DMS114 treated with DMSO at 0.1 percent for 48 hours (cell line): Measurements from ENCODE around the gene FH.

Experiments
- DNase-seq: peaks from one replicate; lab custom pipeline; 2025; ENCODE audit not compliant: unreplicated experiment; lab: John Stamatoyannopoulos, UW

The FH gene

GRCh38 chr1:241525026-241525425 is 5.5 kb upstream of the FH start:
- no peak for DNase-seq

DNA sequence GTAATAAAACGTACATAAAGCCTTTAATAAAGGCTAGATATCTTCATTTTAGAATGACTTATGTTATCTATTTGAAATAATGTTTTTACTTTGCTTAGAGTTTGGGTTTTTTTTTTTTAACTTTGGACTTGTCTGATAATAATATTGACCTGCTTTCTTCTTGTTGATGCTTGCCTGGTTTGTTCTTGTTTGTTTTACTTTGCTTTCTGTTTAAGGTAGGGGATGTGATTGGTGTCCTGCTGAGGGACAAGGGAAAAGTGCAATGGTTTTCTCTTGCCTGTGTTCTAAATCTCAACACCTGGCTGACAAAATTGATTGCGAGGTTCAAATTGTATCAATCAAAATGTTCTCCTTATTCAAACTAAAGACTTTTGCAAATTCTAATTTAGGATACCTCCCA is 2.2 kb upstream of the FH start:
- no peak for DNase-seq

DNA sequence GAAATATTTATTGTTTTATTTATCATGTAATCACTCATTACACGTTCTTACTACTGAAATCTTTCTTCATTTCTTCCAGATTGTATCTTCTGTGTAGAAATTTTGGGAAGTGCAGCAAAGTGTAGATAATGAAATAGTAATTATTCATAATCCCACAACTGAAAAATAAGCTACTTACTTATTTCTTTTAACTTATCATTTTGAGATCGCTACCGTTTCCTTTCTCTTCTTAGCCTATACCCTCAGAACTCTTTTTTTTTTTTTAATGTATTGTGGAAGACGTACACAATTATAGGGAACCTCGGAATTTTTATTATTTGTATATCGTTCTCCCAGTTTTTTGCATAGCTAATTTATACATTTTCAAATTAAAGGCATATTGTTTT is 518 bp upstream of the FH start:
- no peak for DNase-seq

DNA sequence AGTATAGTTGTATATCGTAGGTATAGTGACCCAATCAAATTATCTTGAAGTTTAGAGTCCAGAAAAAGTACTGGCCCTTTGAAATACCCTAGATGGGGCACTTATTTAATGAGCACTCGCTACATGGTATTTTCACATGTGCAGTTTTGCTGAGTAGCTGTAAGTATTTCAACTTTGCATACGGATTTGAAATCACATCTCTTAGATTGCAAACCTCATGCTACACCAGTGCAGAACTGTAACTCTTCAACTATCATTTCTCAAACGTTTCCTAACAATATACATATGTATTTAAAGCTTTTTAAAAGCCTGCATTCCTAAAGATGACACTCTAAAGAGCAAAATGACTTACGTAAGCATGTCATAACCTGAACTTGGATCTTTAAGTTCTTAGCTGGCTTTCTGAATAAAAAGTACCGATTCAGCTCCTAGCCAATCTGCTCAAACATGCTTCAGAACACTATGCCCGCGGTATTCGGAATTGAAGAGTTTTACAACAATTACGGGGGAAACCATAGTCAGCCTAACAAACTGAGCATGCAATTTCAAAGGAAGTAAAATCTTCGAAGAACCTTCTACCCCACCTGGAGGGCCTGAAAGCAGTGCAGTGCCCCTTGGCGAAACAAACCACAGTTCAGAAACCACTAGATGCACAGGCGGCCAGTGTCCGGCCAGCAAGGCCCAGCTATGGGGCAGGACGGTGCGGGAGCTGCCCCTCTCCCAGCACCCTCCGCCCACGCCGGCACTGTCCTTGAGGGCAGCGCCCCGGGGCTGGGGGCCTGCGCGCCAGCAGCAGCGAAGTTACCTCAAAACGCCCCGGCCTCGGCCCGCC is 863 bp downstream of the FH start:
- no peak for DNase-seq

DNA sequence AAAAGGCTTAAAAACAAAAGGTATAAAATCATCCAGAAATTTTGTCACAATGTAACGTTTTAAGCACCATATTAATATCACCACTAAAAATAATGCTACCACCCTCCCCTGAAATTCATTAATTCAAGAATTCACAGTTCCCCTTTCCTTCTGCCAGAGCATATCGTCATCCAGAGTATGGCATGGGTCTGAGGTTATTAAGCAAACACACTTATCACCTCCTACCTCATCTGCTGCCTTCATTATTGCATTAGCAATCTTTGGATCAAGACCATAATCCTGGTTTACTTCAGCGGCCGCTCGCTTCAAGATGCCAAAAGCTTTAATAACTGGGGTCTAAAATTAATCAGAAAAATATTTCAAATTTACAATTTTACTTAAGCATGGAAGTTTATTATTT is 6.2 kb downstream of the FH start:
- DNase-seq = no peak

DNA sequence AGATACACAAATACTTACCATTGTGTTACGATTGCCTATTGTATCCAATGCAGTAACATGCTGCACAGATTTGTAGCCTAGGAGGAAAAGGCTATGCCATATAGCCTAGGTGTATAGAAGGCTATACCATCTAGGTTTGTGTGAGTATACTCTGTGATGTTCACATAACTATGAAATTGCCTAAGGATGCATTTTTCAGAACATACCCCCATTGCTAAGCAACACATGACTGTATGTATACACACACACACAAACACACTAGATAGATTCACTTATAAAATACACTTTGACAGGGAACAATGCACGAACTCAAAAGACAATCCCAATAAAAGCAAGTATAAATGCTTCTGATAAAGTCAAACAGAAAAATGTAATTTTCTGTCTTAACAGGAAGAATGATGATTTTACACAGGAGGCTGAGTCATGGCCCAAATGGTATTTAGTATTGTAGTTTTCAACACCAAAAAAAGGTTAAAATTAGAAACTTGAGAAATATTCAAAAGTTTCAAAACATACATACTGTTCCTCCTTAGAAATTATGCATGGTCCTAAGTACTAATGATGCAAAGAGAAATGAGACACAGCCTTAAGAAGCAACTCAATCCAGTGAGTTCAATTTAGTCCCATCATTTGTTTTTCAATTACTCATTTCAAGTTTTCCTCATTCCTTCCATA is 12.2 kb downstream of the FH start:
- DNase-seq = no peak

DNA sequence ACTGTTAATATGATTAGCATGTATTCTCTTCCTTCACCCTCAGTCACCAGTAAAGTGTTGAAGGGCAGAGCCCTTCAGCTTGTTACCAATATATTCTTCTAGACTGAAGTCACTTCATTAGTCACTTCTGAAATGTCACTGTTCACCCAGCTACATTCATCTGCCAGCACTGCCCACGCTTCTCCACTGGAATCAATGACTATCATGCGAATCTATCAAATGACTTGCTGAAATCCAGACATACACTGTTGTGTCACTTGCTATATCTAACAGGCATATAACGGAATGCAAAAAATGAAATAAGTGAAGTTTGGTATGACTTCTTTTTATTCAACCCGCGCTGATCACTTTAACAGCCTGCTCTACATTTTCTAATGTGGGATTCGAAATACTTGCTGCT is 16.1 kb downstream of the FH start:
- DNase-seq = no peak

DNA sequence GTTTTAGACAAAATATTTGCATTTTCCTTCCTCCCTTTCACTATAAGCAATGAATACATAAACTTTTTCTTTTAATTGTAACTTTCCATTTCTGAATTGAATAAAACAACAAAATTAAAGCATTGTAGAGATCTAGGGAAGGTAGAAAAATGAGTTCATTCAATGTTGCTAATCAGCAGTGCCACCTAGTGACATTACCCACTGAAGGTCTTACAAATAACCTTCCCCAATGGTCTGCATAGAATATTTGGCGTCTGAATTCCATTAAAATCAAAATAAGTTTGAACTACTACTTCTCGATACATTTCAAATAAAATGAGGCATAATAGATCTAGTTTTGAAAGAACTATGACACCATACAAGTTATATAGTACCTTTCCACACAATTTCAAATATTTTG is 19.6 kb downstream of the FH start:
- no peak for DNase-seq

DNA sequence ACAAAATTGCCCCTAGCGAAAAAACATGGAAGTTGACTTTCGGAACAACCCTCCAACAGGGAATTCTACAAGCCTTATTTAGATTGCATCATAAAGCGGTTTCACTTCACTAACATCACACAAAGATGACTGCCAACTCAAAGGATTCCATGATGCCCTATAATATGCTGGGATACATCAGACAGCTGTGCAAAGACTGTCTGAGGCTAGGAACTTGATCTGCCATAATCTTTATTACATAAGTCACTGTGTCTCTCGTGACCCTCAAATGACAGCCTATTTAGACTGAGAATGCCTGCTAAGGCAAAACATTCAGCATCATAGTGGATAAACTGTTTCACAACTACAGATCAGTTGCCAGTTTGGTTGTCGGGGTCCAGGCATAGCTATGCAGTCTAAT is 23.8 kb downstream of the FH start:
- DNase-seq = no peak

DNA sequence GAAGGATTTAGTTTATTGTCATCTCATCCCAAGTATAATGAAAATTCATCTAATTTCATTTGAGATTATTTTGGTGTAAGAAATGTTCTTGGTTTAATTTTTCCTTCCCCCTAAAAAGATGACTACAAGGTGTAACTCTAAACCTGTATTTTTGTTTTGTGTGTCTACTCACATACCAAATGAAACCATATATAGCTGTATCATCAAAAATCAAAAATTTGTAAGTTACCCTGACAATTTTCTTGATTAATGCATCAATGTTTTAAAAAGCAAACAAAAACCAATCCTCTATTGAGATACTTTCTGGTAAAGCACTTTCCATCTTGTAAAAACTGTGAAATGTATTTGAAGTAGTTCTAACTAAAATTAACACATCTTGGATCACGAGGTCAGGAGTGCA is 30.8 kb downstream of the FH start:
- no peak for DNase-seq

DNA sequence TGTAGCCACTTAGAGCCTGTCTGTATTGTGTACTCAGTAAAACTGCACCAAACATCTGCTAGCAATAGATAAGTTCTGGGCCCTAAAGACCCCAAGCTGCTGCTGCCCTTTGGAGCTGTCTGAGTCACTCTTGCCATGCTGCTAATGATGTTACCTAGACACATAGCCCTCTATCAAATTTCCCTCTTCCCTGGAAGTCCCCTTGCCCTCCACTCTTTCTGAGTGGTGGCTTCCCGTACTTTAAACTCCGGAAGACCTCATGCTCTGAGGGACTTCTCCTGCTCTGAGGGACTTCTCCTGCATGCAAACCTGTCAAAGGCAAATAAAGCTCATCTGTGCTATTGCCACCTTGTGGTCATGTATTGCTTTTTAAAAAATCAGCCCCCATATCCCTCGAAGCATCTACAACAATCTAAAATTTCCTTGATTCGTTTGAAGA is 34.0 kb downstream of the FH start:
- DNase-seq = peak; percentile 5

DNA sequence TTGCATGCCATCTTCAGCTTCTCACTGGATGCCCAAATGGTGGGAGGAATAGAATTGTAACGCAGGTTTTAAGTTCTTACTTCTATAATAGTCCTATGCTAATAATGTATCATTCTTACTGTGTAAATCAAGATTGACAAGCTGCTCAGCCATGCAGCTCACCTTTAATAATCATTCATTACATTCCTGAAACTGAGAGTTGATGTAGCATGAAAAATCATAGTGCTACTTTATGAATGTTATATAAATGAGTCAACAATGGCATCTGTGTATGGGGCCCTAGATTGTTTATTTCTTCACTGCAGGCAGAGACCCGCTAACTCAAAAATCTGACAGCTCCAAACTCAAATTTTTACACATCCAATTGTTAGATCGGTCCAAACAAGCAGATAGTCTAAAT is 34.4 kb downstream of the FH start:
- DNase-seq = no peak

GRCh38 chr1:241482761-241483250 is 36.7 kb downstream of the FH start:
- no peak for DNase-seq

- no peak for DNase-seq
Measured at GRCh38 chr1:241479294-241479693, 40.3 kb downstream of the FH start.

DNA sequence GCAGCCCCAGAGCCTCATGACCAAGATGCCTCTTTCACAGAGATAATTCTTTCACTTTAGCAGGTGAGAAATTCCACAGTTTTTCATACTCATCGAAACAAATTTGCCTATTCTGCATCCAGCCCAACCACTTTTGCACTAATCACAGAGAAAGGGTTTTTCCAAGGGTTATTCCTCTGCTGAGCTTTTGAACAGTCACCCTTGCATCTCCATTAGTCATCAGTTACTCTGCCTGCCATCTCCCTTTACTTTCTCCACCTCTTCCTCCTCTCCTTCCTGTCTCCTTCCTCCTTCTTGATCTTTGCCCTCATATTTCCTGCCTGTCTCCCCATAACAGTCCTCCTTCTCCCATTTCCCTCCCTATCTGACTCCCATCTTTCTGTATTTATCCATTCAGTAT is 43.9 kb downstream of the FH start:
- no peak for DNase-seq

DNA sequence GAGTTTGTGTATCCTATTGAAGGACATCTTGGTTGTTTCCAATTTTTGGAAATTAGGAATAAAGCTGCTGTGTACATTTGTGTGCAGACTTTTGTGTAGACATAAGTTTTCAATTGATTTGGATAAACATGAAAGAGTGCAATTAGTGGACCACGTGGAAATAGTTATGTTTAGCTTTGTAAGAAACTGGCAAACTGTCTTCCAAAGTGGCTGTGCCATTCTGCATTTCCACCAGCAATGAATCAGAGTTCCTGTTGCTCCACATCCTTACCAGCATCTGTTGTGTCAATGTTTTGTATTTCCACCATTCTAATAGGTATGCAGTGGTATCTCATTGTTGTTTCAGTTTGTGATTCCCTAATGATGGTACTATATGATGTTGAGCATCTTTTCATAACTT is 46.5 kb downstream of the FH start:
- DNase-seq = no peak

DNA sequence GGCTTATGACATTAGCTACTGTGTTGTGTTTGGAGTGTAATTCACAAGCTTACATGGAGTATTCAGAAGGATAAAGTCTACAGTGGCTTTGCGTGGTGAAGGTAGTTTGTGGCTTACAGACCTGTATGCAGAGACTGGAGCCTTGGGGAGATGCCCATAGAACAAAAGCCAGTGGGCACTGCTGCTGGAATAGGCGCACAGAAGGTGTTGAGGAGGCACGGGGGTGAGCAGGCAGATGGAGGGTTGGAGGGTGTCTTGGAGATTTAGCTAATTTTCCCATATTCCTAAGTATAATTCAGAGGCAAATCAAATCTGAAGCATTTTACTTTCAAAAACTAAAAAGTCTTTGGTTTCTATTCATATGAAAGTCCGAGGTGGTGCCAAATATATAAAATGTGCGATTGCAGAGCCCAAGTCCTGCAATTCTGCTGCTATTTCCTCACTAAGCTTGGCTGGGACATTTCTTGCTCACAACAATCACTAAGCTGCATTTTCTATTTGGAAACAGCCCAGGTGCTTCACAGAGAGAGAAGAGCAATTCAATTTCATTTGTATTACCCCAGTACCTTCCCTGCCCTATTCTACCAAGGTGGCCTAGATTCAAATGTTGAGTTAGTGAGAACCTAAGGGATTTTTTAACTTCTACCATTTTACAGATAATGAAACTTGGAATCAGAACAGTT is 48.5 kb downstream of the FH start:
- no peak for DNase-seq

DNA sequence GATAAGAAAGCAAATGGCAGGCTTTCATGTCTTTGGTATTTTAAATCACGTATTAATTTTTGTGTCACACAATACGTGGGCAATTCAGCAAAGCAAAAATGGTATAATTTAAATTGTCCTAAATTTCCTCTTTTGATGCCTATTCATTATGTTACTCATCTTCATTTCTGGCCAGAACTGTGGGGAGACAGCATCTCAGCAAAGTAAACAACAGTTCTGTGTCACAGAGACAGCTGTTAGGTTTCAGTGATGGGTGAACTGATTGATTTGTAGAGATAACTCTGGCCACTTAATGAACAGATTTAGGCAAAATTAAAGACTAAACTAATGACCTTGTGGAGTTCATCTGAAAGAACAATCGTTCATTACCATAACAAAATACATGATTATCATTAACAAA is 49.2 kb downstream of the FH start:
- DNase-seq = no peak

DNA sequence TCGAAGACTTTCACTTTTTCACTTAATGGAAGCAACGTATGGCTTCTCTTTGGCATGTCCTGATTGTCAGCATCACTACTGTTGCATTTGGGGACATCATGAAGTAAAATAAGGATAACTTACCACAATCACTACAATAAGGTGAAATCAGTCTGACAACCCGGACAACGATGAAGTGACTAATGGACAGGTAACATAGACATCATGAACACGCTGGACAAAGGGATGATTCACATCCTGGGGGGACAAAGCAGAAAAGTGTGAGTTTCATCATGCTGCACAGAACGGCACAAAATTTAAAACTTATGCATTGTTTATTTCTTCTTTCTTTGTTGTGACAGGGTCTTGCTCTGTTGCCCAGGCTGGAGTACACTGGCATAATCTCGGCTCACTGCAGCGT is 53.9 kb downstream of the FH start:
- no peak for DNase-seq

GRCh38 chr1:241464985-241465384 is 54.6 kb downstream of the FH start:
- no peak for DNase-seq

DNA sequence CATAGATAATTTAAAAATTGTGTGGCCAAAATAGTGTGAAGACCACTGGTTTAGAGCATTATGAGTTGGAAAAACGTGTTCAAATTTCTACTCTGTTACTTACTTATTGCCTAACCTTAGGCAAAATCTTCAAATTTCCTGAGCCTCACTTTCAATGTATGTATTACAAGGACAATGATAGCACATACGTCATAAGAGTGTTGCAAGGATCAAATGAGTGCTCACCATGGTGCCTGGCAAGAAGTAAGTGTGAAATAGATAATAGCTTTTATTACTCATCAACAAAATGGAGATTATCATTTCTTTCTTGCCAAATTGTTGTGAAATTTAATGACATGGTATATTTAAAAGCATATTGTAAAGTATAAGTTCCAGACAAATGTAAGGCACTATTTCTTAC is 57.2 kb downstream of the FH start:
- no peak for DNase-seq
